Right ventricle myocardium inferior (tissue), 1 donor: ENCODE measurements around the gene R3HDML. TPM values are rescaled to one million over a fixed set of nuclear protein-coding genes. Genes with fewer than 3 reads are reported as not detected.

Experiments used
- ATAC-seq: fragments of 200-7000 bp; cut with Tn5 transposase; one replicate; pipeline ENCODE4 v1.9.1; 2020; ENCODE audit warnings: mild to moderate bottlenecking, moderate library complexity
- DNase-seq: peaks from one replicate; pipeline ENCODE4 v3.0.0; 2021; ENCODE audit errors: missing footprints
- intact Hi-C: fragments of 100-400 bp; cut with DNase I; formaldehyde crosslinking; loops from one replicate; pipeline ENCODE4 v1.11.0; 2022
- total RNA-seq: library from RNA; stranded (reverse); fragmentation: NEBNext Ultra II Directional; extraction: Animal tissue kit (Norgen Biotek cat#: 25700); gene quantifications from one replicate; pipeline ENCODE4 v1.2.1, GENCODE V29; 2021
- donor health status: DM: no; HTN: yes; CAD: no; lungs with severe emphysema.

The R3HDML gene
- total RNA-seq, 1 donor from 2014 or later, result not detected

GRCh38 chr20:44393608-44394451 lies 57.0 kb downstream of the R3HDML start:
- intact Hi-C loops, result no loop called here
- ATAC-seq, result no peak
- DNase-seq, result no peak

- intact Hi-C loops, result no loop called here
- DNase-seq (no peak), ATAC-seq (no peak)
Observed at GRCh38 chr20:44394452-44394701, 57.5 kb downstream of the R3HDML start.

GRCh38 chr20:44394702-44395460 lies 58.0 kb downstream of the R3HDML start:
- intact Hi-C loops, result no loop called here
- ATAC-seq, result no peak

GRCh38 chr20:44395461-44396340 lies 58.9 kb downstream of the R3HDML start:
- DNase-seq, result no peak
- no peak for ATAC-seq
- intact Hi-C loops, result no loop called here

More at GRCh38 chr20:44394702-44395460, 58.0 kb downstream of the R3HDML start:
- DNase-seq, result no peak

- DNase-seq, result no peak
- no peak for ATAC-seq
- intact Hi-C loops, result no loop called here
Observed at GRCh38 chr20:44396369-44397130, 59.7 kb downstream of the R3HDML start.

GRCh38 chr20:44398335-44398734 lies 61.5 kb downstream of the R3HDML start:
- ATAC-seq (no peak), DNase-seq (no peak)
- intact Hi-C loops, result no loop called here

- DNase-seq (no peak), ATAC-seq (no peak)
- intact Hi-C loops, result no loop called here
Observed at GRCh38 chr20:44399446-44399845, 62.6 kb downstream of the R3HDML start.

- no peak for ATAC-seq
- intact Hi-C loops, result no loop called here
- DNase-seq, result no peak
Observed at GRCh38 chr20:44400671-44400969, 63.8 kb downstream of the R3HDML start.

Other genes starting within 250 kb of the R3HDML start
- 197 TPM for gene JPH2, start 149.9 kb upstream of the R3HDML start, total RNA-seq
- gene OSER1, start 126.3 kb upstream of the R3HDML start, total RNA-seq, result 32.1 TPM
- 0.38 TPM for gene GDAP1L1, start 89.7 kb upstream of the R3HDML start, total RNA-seq
- gene FITM2, start 25.8 kb upstream of the R3HDML start, total RNA-seq, result 149 TPM
- gene HNF4A, start 18.7 kb downstream of the R3HDML start, total RNA-seq, result not detected
- gene TTPAL, start 138.8 kb downstream of the R3HDML start, total RNA-seq, result 2.9 TPM
- 82.4 TPM for gene SERINC3, start 185.0 kb downstream of the R3HDML start, total RNA-seq
- gene PKIG, start 245.5 kb downstream of the R3HDML start, total RNA-seq, result 206 TPM